Activated CD4-positive, alpha-beta T cell treated with anti-CD3 and anti-CD28 coated beads for 4 hours (primary cell): ENCODE data around the gene NOCT.
A peak's percentile ranks its signal among the peaks of the same experiment; 100 is the strongest.
"Not testable (repeated sequence)": the region's sequence is repeated elsewhere in the genome, so short reads cannot be mapped to it uniquely, and the experiment has no call there.

Experiments
- DNase-seq, 2 donors: peaks; one replicate each; pipeline ENCODE4 v3.0.0-alpha.2; 2020

Gene NOCT

GRCh38 chr4:139015269-139015947 is at the start of gene NOCT:
Gene NOCT (plus strand): TSS chr4:139015781. CDS start chr4:139015982, 201 bp downstream.
- DNase-seq = peak; percentile 91 to 95

- no peak for DNase-seq
Observed at GRCh38 chr4:138967313-138967712, 48.3 kb upstream of the NOCT start.

- no peak for DNase-seq
Observed at GRCh38 chr4:138972956-138973801, 42.4 kb upstream of the NOCT start.

- no peak for DNase-seq
Observed at GRCh38 chr4:138975225-138975624, 40.4 kb upstream of the NOCT start.

GRCh38 chr4:138976526-138976925 is 39.1 kb upstream of the NOCT start:
- no peak for DNase-seq

- DNase-seq = no peak
Observed at GRCh38 chr4:138977524-138977923, 38.1 kb upstream of the NOCT start.

GRCh38 chr4:138978028-138978585 is 37.5 kb upstream of the NOCT start:
- DNase-seq = no peak

GRCh38 chr4:138978600-138978999 is 37.0 kb upstream of the NOCT start:
- DNase-seq = no peak

- DNase-seq = no peak
Observed at GRCh38 chr4:138979742-138980141, 35.8 kb upstream of the NOCT start.

GRCh38 chr4:138981930-138982390 is 33.6 kb upstream of the NOCT start:
- no peak for DNase-seq

- no peak for DNase-seq
Observed at GRCh38 chr4:138982754-138983153, 32.8 kb upstream of the NOCT start.

- no peak for DNase-seq
Observed at GRCh38 chr4:138983690-138984089, 31.9 kb upstream of the NOCT start.

GRCh38 chr4:138984647-138985046 is 30.9 kb upstream of the NOCT start:
- DNase-seq = no peak

GRCh38 chr4:138992676-138993075 is 22.9 kb upstream of the NOCT start:
- no peak for DNase-seq

- DNase-seq = no peak
Observed at GRCh38 chr4:138996090-138996489, 19.5 kb upstream of the NOCT start.

GRCh38 chr4:138999666-139000065 is 15.9 kb upstream of the NOCT start:
- DNase-seq = no peak

- DNase-seq = not testable (repeated sequence)
Observed at GRCh38 chr4:139000134-139000533, 15.4 kb upstream of the NOCT start.

- DNase-seq = not testable (repeated sequence)
Observed at GRCh38 chr4:139001430-139001829, 14.2 kb upstream of the NOCT start.

- not testable (repeated sequence) for DNase-seq
Observed at GRCh38 chr4:139003668-139004067, 11.9 kb upstream of the NOCT start.

GRCh38 chr4:139005774-139006173 is 9.8 kb upstream of the NOCT start:
- DNase-seq = no peak

- DNase-seq = no peak
Observed at GRCh38 chr4:139007640-139008039, 7.9 kb upstream of the NOCT start.

GRCh38 chr4:139008278-139008677 is 7.3 kb upstream of the NOCT start:
- DNase-seq = not testable (repeated sequence)

GRCh38 chr4:139009702-139010101 is 5.9 kb upstream of the NOCT start:
- no peak for DNase-seq
